ENCODE data around the gene PPP2R3B.

GRCh38 chrX:410296-410695, 23.6 kb upstream of the PPP2R3B start:
- TF ChIP-seq CTCF (IDR thresholded peaks at IDR 0.05) (no peak), POLR2A (IDR thresholded peaks at IDR 0.05) (no peak)

All from right lobe of liver (tissue), 4 donors.